GM21447 (cell line): ENCODE measurements around the gene MUC6.

Experiments used
- ATAC-seq: cut with Tn5 transposase; IDR thresholded peaks from one replicate; pipeline ENCODE4 v1.9.1; 2021; ENCODE audit not compliant: unreplicated experiment

The MUC6 gene

GRCh38 chr11:1072116-1072820 lies 35.8 kb upstream of the MUC6 start:
- ATAC-seq: no peak

- no peak for ATAC-seq
These were observed 35.1 kb upstream of the MUC6 start for GRCh38 chr11:1071571-1072115.

- no peak for ATAC-seq
These were observed 34.3 kb upstream of the MUC6 start for GRCh38 chr11:1070594-1071462.

- ATAC-seq: no peak
These were observed 33.2 kb upstream of the MUC6 start for GRCh38 chr11:1069740-1070139.

GRCh38 chr11:1067812-1068496 lies 31.4 kb upstream of the MUC6 start:
- ATAC-seq: no peak

- ATAC-seq: no peak
These were observed 27.6 kb upstream of the MUC6 start for GRCh38 chr11:1064167-1064566.

GRCh38 chr11:1062075-1062820 lies 25.7 kb upstream of the MUC6 start:
- ATAC-seq: no peak

GRCh38 chr11:1060852-1061616 lies 24.5 kb upstream of the MUC6 start:
- no peak for ATAC-seq

- ATAC-seq: no peak
These were observed 23.9 kb upstream of the MUC6 start for GRCh38 chr11:1060410-1060809.

GRCh38 chr11:1059759-1060158 lies 23.2 kb upstream of the MUC6 start:
- no peak for ATAC-seq

- no peak for ATAC-seq
These were observed 21.3 kb upstream of the MUC6 start for GRCh38 chr11:1057806-1058205.

- ATAC-seq: no peak
These were observed 19.7 kb upstream of the MUC6 start for GRCh38 chr11:1055990-1056771.

- ATAC-seq: no peak
These were observed 18.7 kb upstream of the MUC6 start for GRCh38 chr11:1055109-1055703.

- ATAC-seq: no peak
These were observed 17.9 kb upstream of the MUC6 start for GRCh38 chr11:1054143-1055108.

GRCh38 chr11:1053121-1053901 lies 16.8 kb upstream of the MUC6 start:
- ATAC-seq: no peak

GRCh38 chr11:1052133-1053011 lies 15.9 kb upstream of the MUC6 start:
- ATAC-seq: no peak
